Adrenal gland (tissue), 12 donors: ENCODE data around the gene FARP1. TPM values are rescaled to one million over a fixed set of nuclear protein-coding genes. Genes with fewer than 3 reads are reported as not detected.
A peak's percentile ranks its signal among the peaks of the same experiment; 100 is the strongest.

Experiments used
- DNase-seq, 7 donors: peaks; one replicate each; pipeline ENCODE4 v3.0.0-alpha.2; 2019 to 2020
- H3K27ac ChIP-seq, 5 donors: fragments of 200-600 bp; sonication (generic) in 4 of 5; 1 replicate in 3 of 5; 2 replicates in 2 of 5; pipeline versions ENCODE4 v1.5.1 to v1.8.0; 2016 to 2020; ENCODE audit warnings: mild to moderate bottlenecking in 1 of 5
- H3K27me3 ChIP-seq: fragments of 200-600 bp; 2 replicates; pipeline ENCODE4 v1.8.0; 2021
- H3K36me3 ChIP-seq, 2 donors: fragments of 200-600 bp; replicated peaks in 1 of 2; 1 replicate in 1 of 2; 2 replicates in 1 of 2; pipeline versions ENCODE4 v1.5.1 to v1.8.0; 2018 to 2022
- H3K4me1 ChIP-seq, 2 donors: fragments of 200-600 bp; replicated peaks in 1 of 2; 1 replicate in 1 of 2; 2 replicates in 1 of 2; pipeline versions ENCODE4 v1.5.1 to v1.8.0; 2018 to 2021
- H3K4me3 ChIP-seq, 4 donors: fragments of 200-600 bp; sonication (generic) in 3 of 4; one replicate each; pipeline ENCODE4 v1.5.1; 2016 to 2018
- H3K9me3 ChIP-seq, 3 donors: fragments of 200-600 bp; sonication (generic) in 1 of 3; replicated peaks in 1 of 3; 1 replicate in 2 of 3; 2 replicates in 1 of 3; pipeline versions ENCODE4 v1.5.1 to v1.8.0; 2016 to 2021
- POLR2A ChIP-seq, 2 donors: fragments of 450-650 bp; IDR thresholded peaks; one replicate each; pipeline ENCODE4 v1.6.1; 2017; ENCODE audit warnings: antibody characterized with exemption in 2 of 2, mild to moderate bottlenecking in 2 of 2, moderate library complexity in 1 of 2
- WGBS, 4 donors: extraction: QIAGEN DNeasy Blood & Tissue Kit in 2 of 4; methylation state at CpG; one replicate each; pipeline versions ENCODE4 v1.1.5 to v1.1.7; 2013 to 2017; 5-methylcytosine and 5-hydroxymethylcytosine counted together
- intact Hi-C, 2 donors: fragments of 100-400 bp; cut with DNase I; formaldehyde crosslinking; loops; one replicate each; pipeline versions ENCODE4 v1.14.1 to v1.15.0; 2022 to 2023
- polyA plus RNA-seq, 3 donors: library from polyadenylated mRNA; stranded (reverse); fragments of 200-250 nt in 2 of 3; fragments of 350-450 nt in 1 of 3; fragmentation: Illumina TruSeq in 1 of 3; extraction: RNeasy Lipid Tissue Mini Kit (QIAGEN cat#74804) in 1 of 3; gene quantifications; one replicate each; pipeline ENCODE4 v1.2.3, GENCODE V29; 2013 to 2014
- total RNA-seq, 9 donors: library from RNA; depleted of rRNA in 4 of 9; stranded (reverse); fragments of >200 nt in 4 of 9; fragments of 120-200 nt in 1 of 9; fragmentation: NEBNext Ultra II Directional in 1 of 9; extraction: Animal tissue kit (Norgen Biotek cat#: 25700) in 1 of 9; gene quantifications; one replicate each; pipeline versions ENCODE4 v1.1.0 to v1.2.4, GENCODE V29; 2013 to 2023
- TF ChIP-seq, protein P1 (sequence below), 6 experiments: fragments of 450-650 bp in 4 of 6; fragments of 200-600 bp in 2 of 6; sonication (generic) in 1 of 6; IDR thresholded peaks; 1 replicate in 5 of 6; 2 replicates in 1 of 6; pipeline versions ENCODE4 v1.5.1 to v1.8.0; 2016 to 2021; ENCODE audit warnings: antibody characterized with exemption in 6 of 6, mild to moderate bottlenecking in 2 of 6, moderate library complexity in 1 of 6
- donor health status: healthy with polysubstance abuse.
- donor health status: Bipolar disorder and iron deficiency.
- donor health status: DM: yes; HTN: yes; CAD: no.
- donor health status: DM: no; HTN: no; CAD: no.
- donor health status: DM: no; HTN: no; CAD: no.
- donor health status: DM: yes; HTN: yes; CAD: no.

FARP1 gene
- total and polyA plus RNA-seq, 12 donors = 27.1 to 304 (median 71.6) TPM

DNA sequence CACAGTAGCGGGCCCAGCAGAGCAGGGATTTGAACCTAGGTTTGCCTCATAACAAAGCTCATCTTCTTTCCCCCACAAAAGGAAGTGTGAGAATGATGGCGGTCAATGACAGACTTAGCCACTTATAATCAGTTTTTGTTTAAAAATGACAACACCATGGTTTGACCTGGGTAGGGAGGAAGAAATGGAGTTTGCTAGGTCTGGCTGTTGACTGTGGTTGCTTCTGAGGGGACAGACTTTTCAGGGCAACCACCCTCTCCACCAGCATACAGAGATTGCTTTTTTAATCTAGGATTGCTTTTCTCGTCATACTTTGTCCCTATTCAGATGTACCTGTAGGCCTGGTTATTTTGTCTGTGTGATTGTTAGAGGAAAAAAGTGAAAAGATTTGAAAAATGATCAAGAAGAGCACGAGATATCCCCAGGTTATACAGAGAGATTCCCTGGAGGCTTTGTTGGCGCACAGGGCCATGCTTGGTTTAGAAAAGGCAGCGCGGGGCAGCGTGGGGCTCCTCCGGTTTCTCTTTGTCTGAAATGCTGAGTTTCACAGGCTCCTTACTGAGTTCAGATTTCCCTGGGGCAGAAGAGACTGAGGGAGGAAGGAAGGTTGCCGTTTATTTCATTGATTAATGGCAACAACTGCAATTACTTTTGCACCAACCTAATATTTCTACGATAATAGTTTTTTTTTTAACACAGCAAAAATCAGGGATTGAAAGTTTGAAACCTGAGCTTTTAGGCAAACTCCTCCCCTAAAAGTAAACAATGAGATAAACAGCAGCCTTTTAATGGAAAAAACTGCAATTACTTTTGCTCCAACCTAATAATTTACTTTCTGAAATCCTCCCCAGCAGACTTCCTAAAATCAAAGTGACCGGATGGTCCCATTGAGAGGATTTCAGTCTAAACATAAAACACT is 131.2 kb downstream of the FARP1 start:
- Histone ChIP-seq H3K36me3 (no peaks in the 10 kb centered on the region), H3K4me3 (no peak overlapping the region), H3K27ac (peak overlapping the region in 2 of 5 donors; percentile 35 to 56), H3K4me1 (peaks cover 0 to 35% of the 10 kb centered on the region in 2 donors), H3K27me3 (no peaks in the 10 kb centered on the region), H3K9me3 (no peaks in the 10 kb centered on the region)
- no peak for DNase-seq
- intact Hi-C loops = no loop called here
- no peak for TF ChIP-seq POLR2A (IDR thresholded peaks at IDR 0.05)
- TF ChIP-seq, protein P1, sequence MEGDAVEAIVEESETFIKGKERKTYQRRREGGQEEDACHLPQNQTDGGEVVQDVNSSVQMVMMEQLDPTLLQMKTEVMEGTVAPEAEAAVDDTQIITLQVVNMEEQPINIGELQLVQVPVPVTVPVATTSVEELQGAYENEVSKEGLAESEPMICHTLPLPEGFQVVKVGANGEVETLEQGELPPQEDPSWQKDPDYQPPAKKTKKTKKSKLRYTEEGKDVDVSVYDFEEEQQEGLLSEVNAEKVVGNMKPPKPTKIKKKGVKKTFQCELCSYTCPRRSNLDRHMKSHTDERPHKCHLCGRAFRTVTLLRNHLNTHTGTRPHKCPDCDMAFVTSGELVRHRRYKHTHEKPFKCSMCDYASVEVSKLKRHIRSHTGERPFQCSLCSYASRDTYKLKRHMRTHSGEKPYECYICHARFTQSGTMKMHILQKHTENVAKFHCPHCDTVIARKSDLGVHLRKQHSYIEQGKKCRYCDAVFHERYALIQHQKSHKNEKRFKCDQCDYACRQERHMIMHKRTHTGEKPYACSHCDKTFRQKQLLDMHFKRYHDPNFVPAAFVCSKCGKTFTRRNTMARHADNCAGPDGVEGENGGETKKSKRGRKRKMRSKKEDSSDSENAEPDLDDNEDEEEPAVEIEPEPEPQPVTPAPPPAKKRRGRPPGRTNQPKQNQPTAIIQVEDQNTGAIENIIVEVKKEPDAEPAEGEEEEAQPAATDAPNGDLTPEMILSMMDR (IDR thresholded peaks at IDR 0.05) = no peak
- 59 to 73% (median 64%) methylated on average over 12 of the region's 12 CpGs for WGBS, 4 donors

DNA sequence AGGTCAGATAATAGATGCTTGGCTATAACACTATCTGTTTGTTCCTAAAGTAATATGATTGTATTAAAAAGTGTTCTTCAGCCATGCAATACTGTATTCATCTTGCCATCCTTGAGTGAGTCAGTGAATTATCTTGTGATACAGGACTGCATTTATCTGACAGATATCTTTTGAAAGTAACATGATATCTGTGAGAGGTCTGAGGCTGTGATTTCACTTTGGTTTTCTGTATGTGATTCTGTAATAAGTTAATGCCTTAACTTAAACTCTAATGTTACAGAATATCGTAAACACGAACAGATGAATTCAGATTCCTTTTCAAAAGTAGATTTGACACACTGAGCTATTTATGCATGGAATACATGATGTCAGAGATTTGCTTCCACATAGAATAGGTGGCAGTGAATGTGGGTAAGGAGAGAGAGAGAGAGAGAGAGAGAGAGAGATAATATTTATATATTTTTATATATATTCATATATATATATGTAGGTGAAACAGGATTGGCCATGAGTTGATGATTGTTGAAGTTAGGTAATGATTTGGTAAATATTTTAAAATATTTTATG is 132.1 kb downstream of the FARP1 start:
- DNase-seq = no peak
- Histone ChIP-seq H3K36me3 (no peaks in the 10 kb centered on the region), H3K27me3 (no peaks in the 10 kb centered on the region), H3K4me1 (peaks cover 0 to 35% of the 10 kb centered on the region in 2 donors), H3K4me3 (no peak overlapping the region), H3K27ac (peak overlapping the region in 1 of 5 donors; percentile 56), H3K9me3 (no peaks in the 10 kb centered on the region)
- WGBS, 4 donors = 56 to 74% (median 59%) methylated on average over 2 of the region's 2 CpGs
- TF ChIP-seq POLR2A (IDR thresholded peaks at IDR 0.05) = no peak
- TF ChIP-seq, protein P1 (IDR thresholded peaks at IDR 0.05) = no peak
- intact Hi-C loops = no loop called here

DNA sequence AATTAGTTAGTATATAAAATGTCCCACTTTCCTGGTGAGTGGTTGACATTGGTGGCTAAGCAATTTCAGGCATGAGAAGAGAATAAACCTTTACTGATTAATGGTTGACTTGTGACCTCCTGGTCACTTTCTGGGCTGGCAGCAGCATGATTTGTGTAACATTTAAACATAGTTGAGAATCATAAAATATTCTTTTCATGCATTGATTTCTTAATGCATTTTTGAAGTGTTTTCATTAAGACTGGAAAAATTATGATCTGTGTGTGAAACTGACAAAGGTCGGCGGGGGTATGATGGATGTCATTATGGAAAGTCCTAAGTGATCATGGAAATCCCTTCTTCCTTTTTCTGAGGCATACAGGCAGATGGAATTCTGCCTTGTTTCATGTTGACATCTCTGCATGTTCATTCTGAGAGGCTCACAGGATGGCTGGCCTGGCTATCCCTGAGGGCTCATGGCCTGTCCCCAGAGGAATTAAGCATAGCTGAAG is 132.8 kb downstream of the FARP1 start:
- intact Hi-C loops = no loop called here
- H3K36me3 ChIP-seq = no peaks in the 10 kb centered on the region
- no peaks in the 10 kb centered on the region for H3K27me3 ChIP-seq
- DNase-seq = no peak
- H3K4me1 ChIP-seq = peaks cover 0 to 35% of the 10 kb centered on the region in 2 donors
- H3K4me3 ChIP-seq = no peak overlapping the region
- H3K27ac ChIP-seq = no peak overlapping the region
- WGBS, 4 donors = 62 to 84% (median 73%) methylated on average over 2 of the region's 2 CpGs
- TF ChIP-seq POLR2A (IDR thresholded peaks at IDR 0.05) = no peak
- TF ChIP-seq, protein P1 (IDR thresholded peaks at IDR 0.05) = no peak
- H3K9me3 ChIP-seq = no peaks in the 10 kb centered on the region

DNA sequence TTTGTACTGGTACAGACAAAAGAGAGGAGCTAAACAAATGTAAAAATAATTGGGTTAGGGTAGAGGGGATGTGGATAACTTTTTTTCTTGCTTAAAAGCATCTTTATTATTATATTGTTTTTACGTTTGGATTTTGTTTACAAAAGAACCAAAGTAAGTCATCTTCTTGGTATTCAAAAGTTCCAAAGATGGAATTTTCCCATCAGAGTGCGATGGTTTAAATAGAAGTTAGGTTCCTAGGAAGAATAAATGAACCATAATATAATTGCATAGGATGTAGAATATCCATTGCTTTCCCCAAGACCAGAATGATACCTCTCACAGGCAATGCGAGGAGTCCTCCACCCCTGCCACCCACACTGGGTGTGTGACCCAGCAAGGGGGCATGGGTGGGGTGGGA is 133.6 kb downstream of the FARP1 start:
- Histone ChIP-seq H3K27ac (no peak overlapping the region), H3K4me1 (peaks cover 0 to 35% of the 10 kb centered on the region in 2 donors), H3K36me3 (no peaks in the 10 kb centered on the region), H3K4me3 (no peak overlapping the region), H3K9me3 (no peaks in the 10 kb centered on the region), H3K27me3 (no peaks in the 10 kb centered on the region)
- TF ChIP-seq, protein P1 (IDR thresholded peaks at IDR 0.05) = no peak
- TF ChIP-seq POLR2A (IDR thresholded peaks at IDR 0.05) = no peak
- no peak for DNase-seq
- WGBS, 4 donors = 82 to 89% (median 86%) methylated on average over 3 of the region's 3 CpGs
- intact Hi-C loops = no loop called here
